ENCODE data around the gene VEZT.
"Not testable (repeated sequence)": the region's sequence is repeated elsewhere in the genome, so short reads cannot be mapped to it uniquely, and the experiment has no call there.

Gene VEZT

DNA sequence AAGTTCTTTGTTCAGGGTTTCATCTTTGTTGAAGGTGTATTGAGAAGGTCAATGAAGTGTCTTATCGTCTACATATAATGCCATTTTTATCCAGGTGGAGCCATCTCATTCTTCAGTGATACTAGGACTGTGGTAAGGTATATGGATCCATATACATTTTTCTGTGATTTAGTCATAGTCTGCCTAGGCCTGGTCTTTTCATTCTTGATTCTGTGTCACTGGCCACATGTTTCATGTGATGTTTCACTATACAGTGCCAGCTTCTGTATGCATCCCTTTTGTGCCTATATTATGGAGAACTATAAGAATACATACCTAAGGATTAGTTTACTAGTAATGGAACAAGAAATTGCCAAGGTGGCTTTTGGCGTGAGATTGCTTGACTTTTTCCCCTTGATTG is 40.5 kb downstream of the VEZT start:
- DNase-seq = no peak

DNA sequence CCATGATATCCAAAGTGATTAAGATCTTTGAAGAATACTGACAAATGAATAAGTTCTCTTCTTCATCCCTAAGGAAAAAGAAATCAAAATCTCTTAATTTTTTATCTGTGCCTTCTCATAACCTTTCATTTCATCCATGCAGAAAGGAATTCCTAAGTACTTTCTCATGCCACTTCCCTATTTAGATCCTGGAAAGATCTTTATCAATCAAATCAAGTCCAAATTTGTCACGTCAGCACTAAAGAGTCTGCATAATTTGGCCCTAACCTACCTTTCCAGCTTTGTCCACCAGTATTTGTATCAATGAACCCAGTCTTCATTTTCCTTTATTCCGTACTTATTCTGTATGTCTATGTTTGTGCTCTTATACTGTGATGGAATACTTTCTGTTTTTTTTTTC is 41.2 kb downstream of the VEZT start:
- DNase-seq = no peak

DNA sequence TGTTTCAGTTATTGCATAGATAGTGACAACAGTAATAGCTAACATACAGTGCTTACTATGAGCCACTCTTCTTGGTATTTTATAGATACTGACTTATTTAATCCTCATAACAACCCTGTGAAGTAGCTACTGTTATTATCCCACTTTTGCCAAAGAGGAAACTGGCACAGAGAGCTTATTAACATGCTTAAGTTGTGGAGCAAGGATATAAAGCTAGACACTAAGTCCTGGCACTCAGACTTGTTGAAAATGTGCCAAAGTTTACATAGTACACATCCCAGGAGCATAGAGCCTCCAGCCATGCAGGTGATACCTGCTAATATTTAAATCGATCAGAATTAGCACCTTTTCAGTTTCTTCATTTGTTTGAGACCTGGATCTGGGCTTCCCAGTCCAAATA is 41.8 kb downstream of the VEZT start:
- no peak for DNase-seq

DNA sequence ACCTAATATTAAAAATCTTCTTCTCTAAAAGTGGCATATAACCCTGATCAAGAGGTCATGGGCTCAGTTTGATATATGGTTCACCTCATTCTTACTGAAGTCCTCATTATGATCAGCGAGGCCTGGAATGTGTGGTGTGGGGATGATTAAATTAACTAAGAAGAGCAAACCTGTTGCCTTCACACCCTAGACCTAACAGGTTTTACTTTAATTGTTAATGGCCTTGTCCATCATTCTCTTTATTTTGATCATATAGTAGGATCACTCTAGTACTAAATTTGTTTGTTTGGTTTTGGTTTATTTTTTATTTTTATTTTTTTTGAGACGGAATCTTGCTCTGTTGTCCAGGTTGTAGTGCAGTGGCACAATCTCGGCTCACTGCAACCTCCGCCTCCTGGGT is 43.5 kb downstream of the VEZT start:
- no peak for DNase-seq

DNA sequence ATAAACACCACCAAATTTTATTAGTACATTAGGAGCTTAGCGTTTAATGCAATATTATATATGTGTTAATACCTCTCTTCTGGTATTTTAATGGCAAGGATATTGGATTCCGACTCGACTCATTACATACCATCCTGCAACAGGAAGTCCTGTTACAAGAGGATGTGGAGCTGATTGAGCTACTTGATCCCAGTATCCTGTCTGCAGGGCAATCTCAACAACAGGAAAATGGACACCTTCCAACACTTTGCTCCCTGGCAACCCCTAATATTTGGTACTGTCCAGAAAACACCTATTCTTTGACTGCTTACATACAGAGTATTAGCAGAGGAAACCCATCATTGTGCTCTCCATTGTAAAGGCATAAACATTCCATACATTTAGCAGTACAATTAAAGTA is 45.2 kb downstream of the VEZT start:
- DNase-seq = no peak

DNA sequence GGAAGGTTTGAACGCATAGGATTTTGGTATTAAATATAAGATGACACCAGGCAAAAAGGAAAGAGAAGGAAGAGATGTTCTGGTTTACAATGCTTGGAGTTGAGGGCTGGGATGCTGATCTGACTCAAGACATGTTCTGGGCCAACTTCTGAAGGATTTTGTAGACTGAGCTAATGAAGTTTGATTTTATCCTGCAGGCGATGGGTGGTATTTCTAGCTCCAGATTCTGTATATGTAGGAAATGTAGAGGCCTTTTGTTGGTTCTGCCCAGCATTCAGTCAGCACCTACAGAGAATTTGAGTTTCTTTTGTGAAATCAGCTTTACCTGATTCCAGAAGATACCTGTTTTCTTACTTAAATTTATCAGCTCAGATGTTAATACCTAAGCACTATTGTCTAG is 48.2 kb downstream of the VEZT start:
- no peak for DNase-seq

DNA sequence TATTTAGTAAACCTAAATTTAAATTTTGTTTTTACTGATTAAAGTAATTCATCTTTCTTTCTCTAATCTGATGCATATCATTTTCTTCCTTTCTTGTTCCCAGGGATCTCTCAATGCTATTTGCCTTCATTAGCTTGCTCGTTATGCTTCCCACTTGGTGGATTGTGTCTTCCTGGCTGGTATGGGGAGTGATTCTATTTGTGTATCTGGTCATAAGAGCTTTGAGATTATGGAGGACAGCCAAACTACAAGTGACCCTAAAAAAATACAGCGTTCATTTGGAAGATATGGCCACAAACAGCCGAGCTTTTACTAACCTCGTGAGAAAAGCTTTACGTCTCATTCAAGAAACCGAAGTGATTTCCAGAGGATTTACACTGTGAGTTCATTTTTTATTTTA is 48.6 kb downstream of the VEZT start:
- DNase-seq = no peak

DNA sequence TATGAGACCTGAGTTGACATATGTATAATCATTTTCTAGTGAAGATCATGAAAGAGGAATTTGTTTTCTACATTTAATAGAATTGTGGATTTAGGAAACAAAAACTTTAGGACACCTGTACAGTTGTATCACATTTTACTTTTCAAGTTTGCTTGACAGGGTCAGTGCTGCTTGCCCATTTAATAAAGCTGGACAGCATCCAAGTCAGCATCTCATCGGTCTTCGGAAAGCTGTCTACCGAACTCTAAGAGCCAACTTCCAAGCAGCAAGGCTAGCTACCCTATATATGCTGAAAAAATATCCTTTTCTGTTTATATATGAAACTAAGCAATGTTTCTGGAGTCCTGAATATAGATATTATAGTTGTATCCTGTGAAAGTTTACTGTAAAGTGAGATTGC is 52.3 kb downstream of the VEZT start:
- no peak for DNase-seq

DNA sequence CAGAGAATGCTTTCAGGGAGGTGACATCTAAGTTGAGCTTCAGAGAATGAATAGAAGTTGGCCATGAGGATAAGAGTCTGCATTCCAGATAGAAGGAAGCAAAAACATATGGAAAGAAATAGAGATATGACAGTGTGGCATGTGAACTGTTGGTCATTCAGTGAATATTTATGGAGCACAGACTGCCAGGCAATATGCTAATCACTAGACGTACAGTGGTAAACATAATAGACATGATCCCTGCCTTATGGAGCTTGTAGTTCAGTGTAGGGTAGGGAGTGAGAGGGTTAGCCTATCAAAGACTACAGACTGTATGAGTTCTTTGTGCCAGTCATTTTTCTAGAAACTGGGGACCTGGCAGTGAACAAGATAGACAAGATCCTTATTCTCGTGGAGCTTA is 53.9 kb downstream of the VEZT start:
- no peak for DNase-seq

DNA sequence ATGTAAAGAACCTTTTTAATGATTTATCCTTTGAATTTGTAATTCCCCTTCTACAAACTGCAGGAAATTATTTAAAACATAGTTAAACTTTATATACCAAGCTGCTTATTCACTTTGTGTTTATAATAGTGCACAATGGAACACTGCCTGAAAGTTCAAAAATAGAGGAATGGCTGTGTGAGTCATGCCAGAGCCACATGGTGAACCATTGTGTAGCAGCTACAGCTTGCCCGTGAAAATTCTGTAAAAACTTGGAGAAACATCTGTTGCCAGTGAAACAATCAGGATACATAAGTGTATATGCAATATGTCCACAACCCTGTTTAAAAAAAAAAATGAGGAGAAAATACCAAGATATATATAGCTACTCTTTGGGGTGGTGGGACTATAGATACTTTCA is 59.5 kb downstream of the VEZT start:
- DNase-seq = peak in 1 of 2 donors; percentile 53

DNA sequence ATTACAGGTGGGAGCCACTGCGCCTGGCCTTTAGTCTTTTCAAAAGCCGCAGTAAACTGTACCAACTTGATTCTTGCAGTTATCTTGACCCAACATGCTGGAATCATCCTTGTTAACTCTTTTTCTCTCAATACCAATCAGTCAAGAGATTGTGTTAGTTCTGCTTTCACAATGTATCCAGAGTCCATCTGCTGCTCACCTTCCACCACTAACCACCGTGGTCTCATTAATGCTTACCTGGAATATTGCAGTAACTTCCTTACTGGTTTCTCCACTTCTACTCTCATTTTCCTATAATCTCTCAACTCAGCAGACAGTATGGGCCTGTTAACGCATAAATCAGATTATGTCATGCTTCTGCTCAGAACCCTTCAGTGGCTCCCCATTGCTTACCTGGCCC is 62.2 kb downstream of the VEZT start:
- no peak for DNase-seq

DNA sequence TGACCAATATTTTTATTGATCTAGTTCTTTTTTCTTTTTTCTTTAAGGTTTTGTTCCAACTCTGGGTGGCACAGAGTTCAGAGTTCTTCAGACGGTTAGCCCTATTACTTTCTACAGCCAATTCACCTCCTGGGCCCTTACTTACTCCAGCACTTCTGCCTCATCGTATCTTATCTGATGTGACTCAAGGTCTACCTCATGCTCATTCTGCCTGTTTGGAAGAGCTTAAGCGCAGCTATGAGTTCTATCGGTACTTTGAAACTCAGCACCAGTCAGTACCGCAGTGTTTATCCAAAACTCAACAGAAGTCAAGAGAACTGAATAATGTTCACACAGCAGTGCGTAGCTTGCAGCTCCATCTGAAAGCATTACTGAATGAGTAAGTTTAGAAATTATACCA is 64.7 kb downstream of the VEZT start:
- DNase-seq = no peak

DNA sequence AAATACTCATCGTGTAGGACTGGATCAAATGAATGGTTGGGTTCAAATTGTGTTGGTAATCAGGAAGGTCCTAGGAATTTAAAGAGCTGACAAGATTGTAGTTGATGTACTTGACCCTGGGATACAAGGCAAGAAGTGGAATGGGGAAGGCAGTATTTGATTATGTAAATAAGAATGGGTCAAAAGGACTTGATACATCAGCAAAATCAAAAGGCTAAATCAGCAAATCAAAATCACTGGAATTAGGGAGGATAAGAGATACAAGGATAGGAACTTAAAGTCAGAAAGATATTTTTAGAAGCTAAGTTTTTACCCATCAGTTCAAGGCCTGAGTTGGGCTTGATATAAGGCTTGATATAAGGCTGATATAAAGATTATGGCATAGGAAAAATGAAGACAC is 65.8 kb downstream of the VEZT start:
- DNase-seq = no peak

DNA sequence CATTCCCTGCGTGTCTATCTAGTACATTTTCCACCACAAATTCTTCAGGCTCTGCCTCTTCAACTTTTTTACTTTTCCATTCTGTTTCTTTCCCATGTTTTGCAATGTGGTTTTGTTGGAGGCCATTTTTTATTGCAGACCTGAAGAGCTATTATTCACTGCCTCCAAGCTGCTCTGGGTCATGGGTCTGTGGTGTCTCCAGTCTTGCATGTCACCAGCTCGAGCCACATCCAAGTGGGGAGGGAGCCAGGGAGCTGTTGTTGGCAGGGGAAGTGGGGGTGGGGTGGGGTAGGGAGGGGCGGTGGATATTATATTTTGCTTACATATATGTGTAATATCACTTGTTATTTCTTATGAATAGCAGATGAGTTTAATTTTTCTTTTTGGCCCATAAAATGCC is 69.1 kb downstream of the VEZT start:
- DNase-seq = no peak

DNA sequence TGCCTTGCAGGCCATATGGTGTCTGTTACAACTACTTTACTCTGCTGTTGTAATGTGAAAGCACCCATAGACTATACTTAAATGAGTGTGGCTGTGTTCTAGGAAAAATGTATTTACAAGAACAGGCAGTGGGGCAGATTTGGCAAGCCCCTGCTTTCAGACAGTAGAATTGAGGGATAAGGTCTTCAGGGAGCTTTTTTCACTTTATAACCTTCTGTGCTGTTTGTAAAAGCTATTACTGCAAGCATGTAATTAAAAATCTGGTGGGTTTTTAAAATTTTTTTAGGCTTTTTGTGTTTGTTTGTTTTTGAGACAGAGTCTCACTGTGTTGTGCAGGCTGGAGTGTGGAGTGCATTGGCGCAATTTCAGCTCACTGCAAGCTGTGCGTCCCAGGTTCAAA is 73.9 kb downstream of the VEZT start:
- DNase-seq = no peak

DNA sequence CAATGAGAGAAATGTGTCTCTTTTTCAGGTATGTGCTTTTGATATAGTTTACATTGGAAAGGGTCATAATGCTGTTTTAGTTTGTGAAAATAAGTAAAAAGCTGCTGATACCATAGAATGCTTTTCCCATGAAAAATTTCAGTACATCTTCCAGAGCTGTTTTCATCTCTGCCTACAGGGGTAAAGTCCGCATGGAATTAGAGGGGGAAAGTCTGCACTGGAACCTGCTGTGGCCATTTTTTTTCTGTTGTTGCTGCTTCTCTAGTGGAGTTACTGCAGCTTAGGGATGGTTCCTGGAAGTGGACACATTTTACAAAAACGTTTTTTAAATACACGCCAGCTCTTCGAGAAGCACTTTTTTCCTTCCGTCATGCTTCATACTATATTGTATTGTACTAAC is 81.3 kb downstream of the VEZT start:
- DNase-seq = no peak

DNA sequence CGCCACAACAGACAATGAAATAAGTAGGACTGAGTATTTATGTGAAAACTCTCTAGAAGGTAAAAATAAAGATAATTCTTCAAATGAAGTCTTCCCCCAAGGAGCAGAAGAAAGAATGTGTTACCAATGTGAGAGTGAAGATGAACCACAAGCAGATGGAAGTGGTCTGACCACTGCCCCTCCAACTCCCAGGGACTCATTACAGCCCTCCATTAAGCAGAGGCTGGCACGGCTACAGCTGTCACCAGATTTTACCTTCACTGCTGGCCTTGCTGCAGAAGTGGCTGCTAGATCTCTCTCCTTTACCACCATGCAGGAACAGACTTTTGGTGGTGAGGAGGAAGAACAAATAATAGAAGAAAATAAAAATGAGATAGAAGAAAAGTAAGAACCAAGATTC is 82.7 kb downstream of the VEZT start:
- DNase-seq = no peak

DNA sequence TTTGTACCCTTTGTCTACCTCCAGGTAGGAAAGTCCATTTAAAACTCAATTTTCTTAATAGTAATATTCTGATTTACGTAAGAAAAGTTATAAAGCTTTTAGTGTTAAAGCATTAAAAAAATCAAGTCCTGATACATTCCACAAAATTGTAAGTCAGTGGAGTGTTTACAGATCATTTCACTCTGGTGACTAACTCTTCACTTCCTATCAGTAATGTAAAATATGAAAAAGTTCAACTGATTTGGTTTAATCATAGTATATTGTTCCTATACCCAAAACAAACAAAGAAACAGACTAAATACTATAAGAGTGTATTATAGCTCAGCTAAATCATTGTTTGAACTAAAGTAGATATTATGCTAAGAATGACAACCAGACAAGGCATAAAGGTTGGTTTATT is 85.9 kb downstream of the VEZT start:
- DNase-seq = no peak

DNA sequence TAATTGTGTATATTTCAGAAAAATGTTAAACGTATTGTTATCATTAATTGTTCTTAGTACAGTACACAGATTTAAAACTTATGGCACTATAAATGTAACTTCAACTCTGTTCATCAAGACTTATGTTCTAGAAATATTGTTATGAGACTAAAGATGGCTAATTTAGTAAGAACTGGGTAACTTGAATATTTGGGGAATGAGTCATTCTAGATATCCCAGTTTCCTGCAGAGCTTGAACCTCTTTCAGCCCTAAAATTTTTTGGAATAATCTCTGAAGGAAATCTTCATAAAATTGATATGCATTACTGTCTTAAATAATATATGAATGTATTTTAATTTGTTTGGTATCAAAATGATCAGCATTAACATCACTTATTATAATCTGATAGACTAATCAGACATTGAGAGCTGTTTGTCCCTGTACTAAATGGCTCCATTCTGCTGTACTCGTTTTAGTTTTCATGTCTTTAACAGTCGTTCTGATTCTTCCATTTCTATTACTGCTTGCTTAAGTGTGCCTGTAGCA is 87.1 kb downstream of the VEZT start:
- no peak for DNase-seq

DNA sequence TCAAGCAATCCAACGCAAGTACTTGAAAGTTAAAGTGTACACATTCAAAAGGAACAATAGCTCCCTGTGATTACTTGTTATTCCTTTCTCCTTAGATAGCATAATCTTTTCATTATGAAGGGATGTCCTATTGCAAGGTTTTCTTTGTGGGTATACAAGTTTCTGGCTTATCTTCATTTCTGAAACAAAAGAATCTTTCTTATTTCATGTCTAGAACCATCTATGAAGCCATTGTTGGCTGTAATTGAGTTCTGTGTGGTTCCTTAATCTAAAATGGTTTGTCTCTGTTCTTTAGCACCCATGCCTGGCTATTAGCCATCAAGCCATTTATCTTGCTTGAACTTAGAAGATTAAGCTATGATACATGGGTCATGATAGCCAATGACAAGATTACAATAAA is 95.0 kb downstream of the VEZT start:
- DNase-seq = no peak

DNA sequence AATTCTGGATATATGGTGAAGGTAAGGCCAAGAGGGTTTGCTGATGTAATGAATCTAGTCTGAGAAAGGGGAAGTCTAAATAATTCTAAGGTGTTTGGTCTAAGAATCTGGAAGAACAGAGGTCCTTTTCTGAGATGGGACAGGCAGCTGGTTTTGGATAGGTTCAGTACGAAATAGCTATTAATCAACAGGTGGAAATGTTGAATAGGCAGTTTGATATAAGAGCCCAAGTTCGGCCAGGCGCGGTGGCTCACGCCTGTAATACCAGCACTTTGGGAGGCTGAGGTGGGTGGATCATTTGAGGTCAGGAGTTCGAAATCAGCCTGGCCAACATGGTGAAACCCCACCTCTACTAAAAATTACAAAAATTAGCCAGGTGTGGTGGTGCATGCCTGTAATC is 97.1 kb downstream of the VEZT start:
- DNase-seq = not testable (repeated sequence)

DNA sequence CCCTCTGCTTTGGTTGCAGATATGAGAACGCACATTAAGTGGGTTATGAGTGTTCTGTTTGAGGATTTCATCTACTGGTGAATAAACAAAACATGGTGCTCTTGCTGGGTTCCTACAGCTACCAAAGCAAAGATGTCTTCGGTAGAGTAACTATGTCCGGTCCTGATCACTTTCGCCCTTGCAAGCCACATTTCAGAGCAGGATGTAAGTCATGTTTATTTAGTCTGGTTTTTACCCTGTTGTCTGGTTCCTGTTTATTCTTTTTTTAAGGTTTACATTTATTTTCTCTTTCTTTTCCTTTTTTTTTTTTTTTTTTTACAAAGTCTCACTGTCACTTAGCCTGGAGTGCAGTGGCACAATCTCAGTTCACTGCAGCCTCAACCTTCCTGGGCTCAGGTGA is 99.2 kb downstream of the VEZT start:
- DNase-seq = no peak

DNA sequence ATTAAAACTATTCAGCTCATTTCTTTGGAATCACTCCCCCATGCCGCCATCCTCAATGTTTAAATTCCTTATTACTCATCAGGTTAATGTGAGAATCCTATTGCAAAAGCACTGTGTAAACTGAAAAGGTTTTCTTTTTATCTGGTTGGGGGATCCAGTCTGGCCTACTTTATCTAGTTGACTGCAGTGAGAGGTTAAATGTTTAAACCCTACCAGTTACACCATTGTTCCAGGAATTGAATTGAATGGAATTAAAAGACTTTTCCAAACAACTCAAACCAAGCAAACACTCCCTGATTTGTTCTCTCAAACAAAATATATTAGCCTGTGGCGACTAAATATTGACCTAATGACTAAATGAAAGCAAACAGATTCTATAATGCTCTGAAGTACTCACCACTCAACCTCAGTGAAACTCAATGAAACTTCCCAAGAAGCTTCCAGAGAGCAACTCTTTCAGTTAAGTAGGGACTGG is 100.5 kb downstream of the VEZT start:
- no peak for DNase-seq

DNA sequence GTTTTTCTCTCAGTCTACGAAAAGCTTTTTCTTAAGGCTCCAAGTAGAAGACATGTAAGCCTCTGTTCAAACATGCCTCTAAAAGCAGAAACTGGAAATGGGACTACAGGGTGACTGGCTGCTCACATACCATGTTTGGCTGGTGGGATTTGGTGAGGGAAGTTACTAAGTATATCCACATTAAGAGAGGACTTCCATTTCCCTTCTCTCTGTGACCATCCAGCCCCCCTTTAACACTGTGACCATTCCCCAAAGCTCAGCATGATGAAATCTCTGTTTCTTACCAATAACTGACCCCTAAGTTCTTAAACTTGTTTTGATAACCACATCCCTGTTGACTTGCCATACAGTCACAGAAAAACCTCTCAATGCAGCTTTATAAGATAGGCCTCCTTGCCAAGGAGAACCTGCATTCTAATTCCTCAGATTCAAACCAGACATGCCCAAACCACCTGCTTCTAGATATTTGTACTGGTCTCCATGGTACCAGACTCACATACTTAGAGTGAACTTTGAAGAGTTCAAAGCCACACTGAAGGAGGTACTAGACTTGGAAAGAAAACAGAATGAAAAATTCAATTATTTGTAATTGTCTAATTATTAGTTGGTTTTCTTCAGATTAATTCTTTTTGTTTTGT is 102.2 kb downstream of the VEZT start:
- no peak for DNase-seq

DNA sequence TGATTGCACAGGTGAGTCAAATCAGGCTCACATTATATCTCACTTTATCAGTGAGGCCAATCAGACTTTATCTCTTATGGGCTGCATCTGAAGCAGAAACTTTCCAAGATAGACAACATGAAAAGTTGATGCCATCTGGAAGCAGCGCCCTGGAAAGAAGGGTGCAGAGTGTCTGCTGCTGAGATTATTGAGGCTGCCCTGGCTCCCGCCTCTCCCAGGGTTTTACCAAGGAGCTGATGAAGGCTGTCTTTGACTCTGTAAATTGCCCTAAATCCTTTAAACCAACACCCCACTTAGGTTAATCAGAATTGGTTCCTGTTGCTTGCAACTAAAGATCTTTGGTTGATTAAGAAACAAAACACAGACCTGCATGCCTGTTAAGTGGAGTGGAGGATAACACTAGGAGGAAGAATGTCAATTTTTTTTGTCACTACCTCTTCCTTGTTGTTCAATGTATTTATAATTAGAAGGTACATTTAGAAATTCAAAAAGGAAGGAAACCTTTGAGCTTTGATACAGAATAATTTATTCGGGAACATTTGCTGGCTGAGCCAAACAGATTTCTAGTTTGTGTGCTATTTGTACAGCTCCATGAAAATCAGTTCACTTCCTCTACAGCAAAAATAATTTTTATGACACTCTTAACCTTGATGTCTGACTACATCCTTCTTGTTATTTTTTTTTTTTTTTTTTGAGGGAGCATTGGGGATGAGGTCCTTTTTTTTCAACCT is 104.1 kb downstream of the VEZT start:
- DNase-seq = no peak
